PC-9 (cell line): Measurements from ENCODE around the gene ACSF2.

Experiments
- EZH2 ChIP-seq: fragments of 200-600 bp; sonication (generic); IDR thresholded peaks from 2 replicates; pipeline ENCODE4 v1.8.0; 2017; ENCODE audit warnings: antibody characterized with exemption, low read depth
- TF ChIP-seq, protein P1 (sequence below): fragments of 200-600 bp; sonication (generic); conservative IDR thresholded peaks from 2 replicates; pipeline ENCODE4 v1.6.1; 2017; ENCODE audit warnings: mixed run types, antibody characterized with exemption, mild to moderate bottlenecking, moderate library complexity

- no peak for TF ChIP-seq EZH2
- TF ChIP-seq, protein P1, sequence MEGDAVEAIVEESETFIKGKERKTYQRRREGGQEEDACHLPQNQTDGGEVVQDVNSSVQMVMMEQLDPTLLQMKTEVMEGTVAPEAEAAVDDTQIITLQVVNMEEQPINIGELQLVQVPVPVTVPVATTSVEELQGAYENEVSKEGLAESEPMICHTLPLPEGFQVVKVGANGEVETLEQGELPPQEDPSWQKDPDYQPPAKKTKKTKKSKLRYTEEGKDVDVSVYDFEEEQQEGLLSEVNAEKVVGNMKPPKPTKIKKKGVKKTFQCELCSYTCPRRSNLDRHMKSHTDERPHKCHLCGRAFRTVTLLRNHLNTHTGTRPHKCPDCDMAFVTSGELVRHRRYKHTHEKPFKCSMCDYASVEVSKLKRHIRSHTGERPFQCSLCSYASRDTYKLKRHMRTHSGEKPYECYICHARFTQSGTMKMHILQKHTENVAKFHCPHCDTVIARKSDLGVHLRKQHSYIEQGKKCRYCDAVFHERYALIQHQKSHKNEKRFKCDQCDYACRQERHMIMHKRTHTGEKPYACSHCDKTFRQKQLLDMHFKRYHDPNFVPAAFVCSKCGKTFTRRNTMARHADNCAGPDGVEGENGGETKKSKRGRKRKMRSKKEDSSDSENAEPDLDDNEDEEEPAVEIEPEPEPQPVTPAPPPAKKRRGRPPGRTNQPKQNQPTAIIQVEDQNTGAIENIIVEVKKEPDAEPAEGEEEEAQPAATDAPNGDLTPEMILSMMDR: no peak
Measured at GRCh38 chr17:50424246-50424995, 1.6 kb upstream of the ACSF2 start.
